BLaER1 (cell line): ENCODE measurements around the gene FNDC1.
A peak's percentile ranks its signal among the peaks of the same experiment; 100 is the strongest.

Source experiments
- H3K27ac ChIP-seq: shearing (Covaris generic); formaldehyde crosslinking; 2 replicates; pipeline ENCODE4 v1.8.1; 2022
- H3K27me3 ChIP-seq: shearing (Covaris generic); formaldehyde crosslinking; 2 replicates; pipeline ENCODE4 v1.8.1; 2022
- H3K36me3 ChIP-seq: shearing (Covaris generic); formaldehyde crosslinking; 2 replicates; pipeline ENCODE4 v1.8.1; 2022
- H3K4me1 ChIP-seq: shearing (Covaris generic); formaldehyde crosslinking; 2 replicates; pipeline ENCODE4 v1.8.1; 2022
- H3K4me2 ChIP-seq: shearing (Covaris generic); formaldehyde crosslinking; 2 replicates; pipeline ENCODE4 v1.8.1; 2022
- H3K4me3 ChIP-seq: shearing (Covaris generic); formaldehyde crosslinking; 2 replicates; pipeline ENCODE4 v1.8.1; 2022
- H3K9ac ChIP-seq: shearing (Covaris generic); formaldehyde crosslinking; 2 replicates; pipeline ENCODE4 v1.8.1; 2022
- H3K9me3 ChIP-seq: shearing (Covaris generic); formaldehyde crosslinking; 2 replicates; pipeline ENCODE4 v1.8.1; 2022
- H4K20me1 ChIP-seq: shearing (Covaris generic); formaldehyde crosslinking; 2 replicates; pipeline ENCODE4 v1.8.1; 2022
- Cebpa-rat ChIP-seq: shearing (Covaris generic); IDR thresholded peaks from 2 replicates; pipeline ENCODE4 v1.8.1; 2022

Gene FNDC1

DNA sequence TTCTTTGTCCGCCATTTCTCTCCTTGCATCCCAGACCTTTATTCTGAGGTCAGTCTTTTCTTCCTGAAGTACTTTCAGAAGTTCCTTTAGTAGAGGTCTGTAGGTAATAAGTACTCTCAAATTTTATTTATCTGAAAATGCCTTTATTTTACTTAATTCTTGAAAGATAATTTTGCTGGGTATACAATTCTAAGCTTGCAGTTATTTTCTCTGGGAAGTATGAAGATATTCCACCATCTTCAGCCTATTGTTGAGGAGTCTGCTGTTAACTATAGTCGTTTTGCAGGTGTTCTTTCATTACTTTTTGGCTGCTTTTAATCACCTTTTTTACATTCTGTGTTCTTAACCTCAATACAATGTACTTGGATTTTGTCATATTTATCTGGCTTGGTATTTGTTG is 13.5 kb upstream of the FNDC1 start:
- Histone ChIP-seq H3K4me2 (no peak overlapping the region), H3K4me3 (no peak overlapping the region), H3K9ac (no peak overlapping the region), H4K20me1 (no peaks in the 10 kb centered on the region), H3K36me3 (no peaks in the 10 kb centered on the region), H3K27me3 (no peaks in the 10 kb centered on the region), H3K9me3 (peaks cover 24% of the 10 kb centered on the region), H3K27ac (no peak overlapping the region), H3K4me1 (peaks cover 11% of the 10 kb centered on the region)
- TF ChIP-seq Cebpa-rat: no peak

DNA sequence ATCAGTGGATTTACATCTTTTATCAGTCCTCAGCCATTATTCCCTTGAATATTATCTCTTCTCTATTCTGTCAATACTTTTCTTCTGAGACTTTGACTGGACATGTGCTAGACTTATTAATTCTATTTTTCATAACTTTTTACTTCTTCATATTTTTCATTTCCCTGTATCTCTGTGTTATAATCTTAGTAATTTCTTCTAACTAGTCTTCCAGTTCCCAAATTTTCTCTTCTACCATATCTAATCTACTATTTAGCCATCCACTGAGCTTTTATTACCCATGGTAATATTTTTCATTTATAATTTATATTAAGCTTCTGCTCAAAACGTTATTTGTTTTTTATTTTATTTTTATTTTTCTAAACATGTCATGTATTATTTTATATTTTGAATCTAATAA is 13.1 kb upstream of the FNDC1 start:
- Histone ChIP-seq H3K9me3 (peaks cover 24% of the 10 kb centered on the region), H4K20me1 (no peaks in the 10 kb centered on the region), H3K4me1 (peaks cover 7% of the 10 kb centered on the region), H3K4me2 (no peak overlapping the region), H3K36me3 (no peaks in the 10 kb centered on the region), H3K27me3 (no peaks in the 10 kb centered on the region), H3K27ac (no peak overlapping the region), H3K9ac (no peak overlapping the region), H3K4me3 (no peak overlapping the region)
- no peak for TF ChIP-seq Cebpa-rat

DNA sequence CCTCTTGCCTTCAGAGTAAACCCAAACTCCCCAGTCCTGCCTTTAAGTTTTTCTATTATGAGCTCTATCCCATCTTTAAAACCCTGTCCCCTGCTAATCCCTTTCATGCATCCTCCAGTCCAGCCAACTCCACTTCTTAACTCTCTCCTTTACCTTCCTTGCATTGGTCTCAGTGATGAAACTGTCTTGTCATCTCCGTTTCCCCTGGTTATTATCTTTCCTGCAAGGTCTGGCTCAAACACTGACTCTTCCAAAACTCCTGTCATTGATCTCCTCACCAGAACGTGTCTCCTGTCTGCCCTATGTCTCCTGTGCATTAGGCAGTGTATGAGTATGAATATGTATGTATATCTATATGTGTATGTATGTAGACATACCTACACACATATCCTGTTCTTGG is 11.8 kb upstream of the FNDC1 start:
- H3K9me3 ChIP-seq: peaks cover 24% of the 10 kb centered on the region
- H3K27ac ChIP-seq: no peak overlapping the region
- H4K20me1 ChIP-seq: no peaks in the 10 kb centered on the region
- H3K4me3 ChIP-seq: no peak overlapping the region
- no peak for TF ChIP-seq Cebpa-rat
- no peak overlapping the region for H3K4me2 ChIP-seq
- H3K9ac ChIP-seq: no peak overlapping the region
- no peaks in the 10 kb centered on the region for H3K27me3 ChIP-seq
- H3K36me3 ChIP-seq: no peaks in the 10 kb centered on the region
- no peaks in the 10 kb centered on the region for H3K4me1 ChIP-seq

GRCh38 chr6:159161839-159162238 is 7.4 kb upstream of the FNDC1 start:
- Histone ChIP-seq H4K20me1 (no peaks in the 10 kb centered on the region), H3K36me3 (no peaks in the 10 kb centered on the region), H3K4me2 (no peak overlapping the region), H3K4me3 (no peak overlapping the region), H3K27me3 (peaks cover 7% of the 10 kb centered on the region), H3K9me3 (peaks cover 4% of the 10 kb centered on the region), H3K27ac (no peak overlapping the region), H3K9ac (no peak overlapping the region), H3K4me1 (peaks cover 4% of the 10 kb centered on the region)
- no peak for TF ChIP-seq Cebpa-rat

GRCh38 chr6:159163901-159164370 is 5.3 kb upstream of the FNDC1 start:
- peaks cover 10% of the 10 kb centered on the region; the same call in 1 of the 2 replicates for H4K20me1 ChIP-seq
- no peak overlapping the region for H3K4me3 ChIP-seq
- peak; percentile 94 for TF ChIP-seq Cebpa-rat
- peaks cover 28% of the 10 kb centered on the region for H3K27me3 ChIP-seq
- H3K9me3 ChIP-seq: no peaks in the 10 kb centered on the region
- no peak overlapping the region for H3K27ac ChIP-seq
- H3K4me1 ChIP-seq: peaks cover 13% of the 10 kb centered on the region
- no peaks in the 10 kb centered on the region for H3K36me3 ChIP-seq
- no peak overlapping the region for H3K4me2 ChIP-seq
- no peak overlapping the region for H3K9ac ChIP-seq

DNA sequence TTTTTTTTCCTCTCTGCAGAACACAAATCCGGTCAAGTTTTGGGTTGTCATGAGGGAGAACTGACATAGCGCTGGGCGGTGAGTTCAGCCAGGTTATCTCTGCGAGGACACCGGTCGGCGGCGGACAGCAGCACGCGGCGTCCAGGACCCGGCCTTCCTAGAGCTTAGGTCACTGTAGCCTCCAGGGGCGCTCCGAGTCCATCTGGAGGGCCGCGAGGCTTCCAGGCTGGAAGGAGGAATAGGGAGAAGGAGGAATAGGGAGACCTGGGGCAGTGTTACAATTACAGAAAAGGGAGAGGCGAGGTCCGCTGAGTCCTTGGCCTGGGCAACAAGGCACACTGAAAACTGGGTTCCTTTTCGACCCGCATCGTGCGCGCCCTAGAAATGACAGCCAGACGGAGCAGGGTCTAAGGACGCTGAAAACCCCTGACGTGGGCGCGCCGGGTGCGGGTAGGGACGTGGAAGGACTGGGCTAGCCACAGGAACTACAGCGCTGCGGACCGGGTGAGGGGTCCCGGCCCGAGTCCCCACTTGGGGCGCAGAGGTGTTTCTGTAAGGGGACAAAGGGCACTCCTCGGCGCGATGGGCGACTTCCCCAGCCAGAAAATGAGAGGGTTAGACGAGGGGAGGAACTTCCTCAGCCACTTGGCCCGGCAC is 536 bp upstream of the FNDC1 start:
- Histone ChIP-seq H3K4me1 (peaks cover 24% of the 10 kb centered on the region), H3K4me2 (peak overlapping the region; percentile 92), H3K27me3 (peaks cover 75% of the 10 kb centered on the region), H4K20me1 (peaks cover 33% of the 10 kb centered on the region), H3K9ac (no peak overlapping the region), H3K9me3 (no peaks in the 10 kb centered on the region), H3K36me3 (no peaks in the 10 kb centered on the region), H3K27ac (no peak overlapping the region), H3K4me3 (peak overlapping the region; percentile 64)
- TF ChIP-seq Cebpa-rat: no peak

- H3K9me3 ChIP-seq: no peaks in the 10 kb centered on the region
- H3K4me3 ChIP-seq: peak overlapping the region; percentile 64
- H3K27me3 ChIP-seq: peaks cover 79% of the 10 kb centered on the region
- no peaks in the 10 kb centered on the region for H3K36me3 ChIP-seq
- H3K9ac ChIP-seq: no peak overlapping the region
- H3K27ac ChIP-seq: no peak overlapping the region
- TF ChIP-seq Cebpa-rat: no peak
- H4K20me1 ChIP-seq: peaks cover 33% of the 10 kb centered on the region
- H3K4me1 ChIP-seq: peaks cover 24% of the 10 kb centered on the region
- H3K4me2 ChIP-seq: peak overlapping the region; percentile 92
Measured at GRCh38 chr6:159169557-159170332, 545 bp downstream of the FNDC1 start.

- Histone ChIP-seq H3K27me3 (peaks cover 79% of the 10 kb centered on the region), H3K36me3 (no peaks in the 10 kb centered on the region), H3K27ac (no peak overlapping the region), H3K4me1 (peaks cover 24% of the 10 kb centered on the region), H4K20me1 (peaks cover 33% of the 10 kb centered on the region), H3K4me2 (peak overlapping the region; percentile 92), H3K9ac (no peak overlapping the region), H3K4me3 (peak overlapping the region; percentile 64), H3K9me3 (no peaks in the 10 kb centered on the region)
- TF ChIP-seq Cebpa-rat: no peak
Measured at GRCh38 chr6:159170333-159170672, 1.1 kb downstream of the FNDC1 start.

DNA sequence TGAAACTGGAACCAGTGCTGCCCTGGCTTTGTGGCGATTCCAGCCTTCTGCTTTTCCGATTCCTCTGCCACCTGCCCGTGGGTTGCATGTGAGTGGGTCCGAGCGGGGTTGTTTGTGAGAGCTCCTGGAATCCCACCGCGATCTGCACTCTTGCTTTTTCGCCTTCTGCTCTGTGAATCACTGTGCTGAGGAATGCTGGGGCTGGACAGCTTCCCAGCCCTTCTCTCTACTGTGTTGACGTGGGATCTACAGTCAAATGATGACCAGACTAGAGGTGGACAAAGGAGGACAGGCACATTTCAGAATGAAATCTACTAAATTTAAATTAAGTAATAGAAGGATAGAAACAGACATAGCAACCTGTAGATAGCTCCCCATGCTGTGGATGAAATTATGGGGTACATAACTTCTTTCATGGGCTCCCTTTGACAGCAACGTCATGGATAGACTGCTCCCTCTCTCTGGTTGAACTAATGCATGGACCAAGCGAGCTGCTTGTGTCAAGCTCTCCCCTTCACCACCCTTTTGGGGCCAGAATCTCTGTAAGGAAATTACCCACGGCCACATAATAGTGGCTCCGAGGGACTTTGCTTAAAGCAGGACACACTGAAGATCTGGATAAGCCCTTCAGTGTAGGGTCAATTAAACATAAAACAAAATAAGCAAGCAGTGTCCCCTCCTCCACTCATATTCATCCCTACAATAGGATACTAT is 2.0 kb downstream of the FNDC1 start:
- no peak overlapping the region for H3K27ac ChIP-seq
- no peak overlapping the region for H3K9ac ChIP-seq
- no peaks in the 10 kb centered on the region for H3K36me3 ChIP-seq
- H3K9me3 ChIP-seq: no peaks in the 10 kb centered on the region
- peaks cover 33% of the 10 kb centered on the region for H4K20me1 ChIP-seq
- no peak for TF ChIP-seq Cebpa-rat
- H3K4me3 ChIP-seq: no peak overlapping the region
- H3K27me3 ChIP-seq: peaks cover 79% of the 10 kb centered on the region
- peaks cover 24% of the 10 kb centered on the region for H3K4me1 ChIP-seq
- H3K4me2 ChIP-seq: no peak overlapping the region

DNA sequence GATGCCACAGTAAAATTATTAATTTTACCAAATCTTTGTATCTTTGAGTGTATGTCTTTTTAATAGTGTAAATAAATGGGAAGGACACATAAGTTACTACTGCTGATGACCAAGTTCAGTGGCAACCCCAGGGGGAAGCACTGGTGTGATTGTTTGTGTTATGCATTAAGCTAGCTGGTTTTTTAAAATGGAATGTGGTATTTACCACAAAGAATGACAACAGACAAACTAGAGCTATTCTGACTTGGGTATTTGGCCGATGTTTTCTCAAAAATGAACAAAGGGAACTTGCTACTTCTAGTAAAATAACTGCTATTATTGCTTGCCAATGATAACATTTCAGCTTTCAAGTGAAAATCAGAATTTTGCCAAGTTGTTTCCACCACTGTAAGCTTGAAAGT is 2.9 kb downstream of the FNDC1 start:
- H3K27me3 ChIP-seq: peaks cover 70% of the 10 kb centered on the region
- peaks cover 17% of the 10 kb centered on the region for H3K4me1 ChIP-seq
- H3K9ac ChIP-seq: no peak overlapping the region
- no peak overlapping the region for H3K4me3 ChIP-seq
- H3K9me3 ChIP-seq: no peaks in the 10 kb centered on the region
- no peak overlapping the region for H3K27ac ChIP-seq
- no peak overlapping the region for H3K4me2 ChIP-seq
- peaks cover 33% of the 10 kb centered on the region for H4K20me1 ChIP-seq
- no peak for TF ChIP-seq Cebpa-rat
- no peaks in the 10 kb centered on the region for H3K36me3 ChIP-seq
